GM21367 (cell line): ENCODE measurements around the gene SLC25A19.
"Not testable (repeated sequence)": the region's sequence is repeated elsewhere in the genome, so short reads cannot be mapped to it uniquely, and the experiment has no call there.

Experiments
- ATAC-seq: cut with Tn5 transposase; IDR thresholded peaks from one replicate; pipeline ENCODE4 v1.9.1; 2021; ENCODE audit not compliant: unreplicated experiment

The SLC25A19 gene

GRCh38 chr17:75301502-75302206 lies 12.4 kb upstream of the SLC25A19 start:
- no peak for ATAC-seq

- no peak for ATAC-seq
Observed at GRCh38 chr17:75301049-75301448, 11.8 kb upstream of the SLC25A19 start.

- no peak for ATAC-seq
Observed at GRCh38 chr17:75300280-75300679, 11.0 kb upstream of the SLC25A19 start.

- ATAC-seq = peak; percentile 51
Observed at GRCh38 chr17:75295201-75296158, 6.2 kb upstream of the SLC25A19 start.

- not testable (repeated sequence) for ATAC-seq
Observed at GRCh38 chr17:75292810-75293448, 3.7 kb upstream of the SLC25A19 start.

- ATAC-seq = peak; percentile 16
Observed at GRCh38 chr17:75289832-75290337, 652 bp upstream of the SLC25A19 start.

- peak; percentile 13 for ATAC-seq
Observed at GRCh38 chr17:75288770-75289114, 491 bp downstream of the SLC25A19 start.

GRCh38 chr17:75288359-75288758 lies 874 bp downstream of the SLC25A19 start:
- no peak for ATAC-seq

GRCh38 chr17:75287221-75287620 lies 2.0 kb downstream of the SLC25A19 start:
- no peak for ATAC-seq

- ATAC-seq = no peak
Observed at GRCh38 chr17:75285123-75285522, 4.1 kb downstream of the SLC25A19 start.

- ATAC-seq = not testable (repeated sequence)
Observed at GRCh38 chr17:75280189-75280588, 9.0 kb downstream of the SLC25A19 start.

- no peak for ATAC-seq
Observed at GRCh38 chr17:75277664-75278071, 11.6 kb downstream of the SLC25A19 start.

GRCh38 chr17:75273977-75274708 lies 15.1 kb downstream of the SLC25A19 start:
- no peak for ATAC-seq

- ATAC-seq = no peak
Observed at GRCh38 chr17:75272848-75273184, 16.4 kb downstream of the SLC25A19 start.

GRCh38 chr17:75271955-75272847 lies 17.0 kb downstream of the SLC25A19 start:
- no peak for ATAC-seq

GRCh38 chr17:75271233-75271954 lies 17.8 kb downstream of the SLC25A19 start:
- peak; percentile 50 for ATAC-seq

GRCh38 chr17:75270966-75271232 lies 18.3 kb downstream of the SLC25A19 start, which contains the start of gene MIF4GD:
Gene MIF4GD (minus strand): TSS chr17:75271231. CDS start chr17:75270195, 1,036 bp downstream.
- ATAC-seq = no peak

GRCh38 chr17:75270218-75270965 lies 18.8 kb downstream of the SLC25A19 start:
- peak; percentile 27 for ATAC-seq

GRCh38 chr17:75269844-75270217 lies 19.4 kb downstream of the SLC25A19 start:
- ATAC-seq = no peak
